GM12878 (cell line): Measurements from ENCODE around the gene ZNF124. TPM values are rescaled to one million over a fixed set of nuclear protein-coding genes. Genes with fewer than 3 reads are reported as not detected.

Experiments used
- ATAC-seq: fragments of 200-7000 bp; cut with Tn5 transposase; 3 replicates; pipeline ENCODE4 v1.9.1; 2020; ENCODE audit warnings: mild to moderate bottlenecking, moderate library complexity
- BruUV-seq: library from RNA; stranded (reverse); fragments of 400-500 nt; replicated peaks from 2 replicates; lab custom pipeline; 2021; lab: Mats Ljungman, UMichigan
- CTCF ChIA-PET: fragments of 300-600 bp; sonication (Branson Sonifier 250); formaldehyde crosslinking; extraction: SDS; loops from one replicate; lab custom pipeline; 2021; ENCODE audit warnings: inconsistent platforms; lab: Yijun Ruan, JAX
- POLR2A ChIA-PET: fragments of 350-600 bp; formaldehyde crosslinking; extraction: SDS; loops from one replicate; lab custom pipeline; 2021; ENCODE audit warnings: inconsistent platforms; lab: Charles Lee
- RAD21 ChIA-PET: fragments of 300-600 bp; sonication (Branson Sonifier 250); formaldehyde crosslinking; loops from one replicate; lab custom pipeline; 2023; ENCODE audit warnings: antibody characterized with exemption; ENCODE audit not compliant: unreplicated experiment; lab: Charles Lee
- SMC1A ChIA-PET: fragments of 300-600 bp; sonication (Branson Sonifier 250); formaldehyde crosslinking; loops from one replicate; lab custom pipeline; 2023; ENCODE audit not compliant: unreplicated experiment, uncharacterized antibody; lab: Charles Lee
- DNase-seq: peaks from one replicate; pipeline ENCODE4 v3.0.0-alpha.2; 2011; ENCODE audit warnings: low read depth, low spot score
- FAIRE-seq: peaks from 3 replicates; lab custom pipeline; 2011; peaks lifted over from hg19 to GRCh38; lab: Jason Lieb, UNC
- H2AFZ ChIP-seq: 2 replicates; pipeline ENCODE4 v1.6.0; 2011; ENCODE audit warnings: low read depth, low read length, control low read depth; ENCODE audit not compliant: control insufficient read depth
- H3K27ac ChIP-seq: 2 replicates; pipeline ENCODE4 v1.5.1; 2011; ENCODE audit warnings: control low read depth; ENCODE audit not compliant: control insufficient read depth, insufficient read depth
- H3K27me3 ChIP-seq, 2 experiments: replicated peaks in 1 of 2; 2 replicates each; pipeline versions ENCODE4 v1.6.0 to v1.6.1; 2011; ENCODE audit warnings: low read length in 1 of 2; ENCODE audit not compliant: control insufficient read depth in 2 of 2, insufficient read depth in 2 of 2
- H3K36me3 ChIP-seq, 2 experiments: 2 replicates each; pipeline ENCODE4 v1.5.1; 2011; ENCODE audit warnings: low read length in 1 of 2; ENCODE audit not compliant: control insufficient read depth in 2 of 2, insufficient read depth in 2 of 2
- H3K4me1 ChIP-seq: 2 replicates; pipeline ENCODE4 v1.6.1; 2011; ENCODE audit warnings: mild to moderate bottlenecking, low read length, moderate library complexity, mixed read lengths; ENCODE audit not compliant: control insufficient read depth, insufficient read depth
- H3K4me2 ChIP-seq: 2 replicates; pipeline ENCODE4 v1.6.0; 2011; ENCODE audit warnings: control low read depth; ENCODE audit not compliant: control insufficient read depth, insufficient read depth
- H3K4me3 ChIP-seq: fragments of 200-600 bp; sonication (generic); 2 replicates; pipeline ENCODE4 v1.5.1; 2016
- H3K79me2 ChIP-seq: 2 replicates; pipeline ENCODE4 v1.6.0; 2011; ENCODE audit warnings: low read length; ENCODE audit not compliant: control insufficient read depth, insufficient read depth
- H3K9ac ChIP-seq: 2 replicates; pipeline ENCODE4 v1.8.0; 2011; ENCODE audit warnings: low read length, control low read depth, mixed read lengths; ENCODE audit not compliant: control insufficient read depth, insufficient read depth
- H3K9me3 ChIP-seq: replicated peaks from 3 replicates; pipeline ENCODE4 v1.5.1; 2011; ENCODE audit warnings: mild to moderate bottlenecking, low read length; ENCODE audit not compliant: control insufficient read depth, insufficient read depth
- H4K20me1 ChIP-seq: 2 replicates; pipeline ENCODE4 v1.6.0; 2011; ENCODE audit not compliant: control insufficient read depth, insufficient read depth
- ASH2L ChIP-seq: fragments of 300-600, 200-600 bp; sonication (generic); IDR thresholded peaks from 2 replicates; pipeline ENCODE4 v1.6.1; 2017; ENCODE audit warnings: low read depth, mild to moderate bottlenecking, borderline replicate concordance
- PRDM15 ChIP-seq: fragments of 450-650 bp; formaldehyde crosslinking; IDR thresholded peaks from 2 replicates; pipeline ENCODE4 v1.4.0; 2020; ENCODE audit warnings: mild to moderate bottlenecking, moderate library complexity
- WGBS: methylation state at CpG from one replicate; pipeline ENCODE4 v1.1.6; 2016; ENCODE audit warnings: low lambda C conversion rate; ENCODE audit not compliant: insufficient replicate concordance, insufficient coverage; ENCODE audit errors: missing lambda C conversion rate; 5-methylcytosine and 5-hydroxymethylcytosine counted together
- in situ Hi-C: fragments of 300-500 bp; cut with MboI; formaldehyde crosslinking; loops from 9 replicates; pipeline ENCODE4 v1.14.3; 2018; ENCODE audit warnings: mixed read lengths
- intact Hi-C: fragments of 100-400 bp; cut with micrococcal nuclease; formaldehyde crosslinking; loops from one replicate; pipeline ENCODE4 v1.14.2; 2022; ENCODE audit not compliant: unreplicated experiment
- polyA plus RNA-seq, 11 experiments: library from polyadenylated mRNA; depleted of rRNA in 4 of 11; unstranded in 6 of 11; stranded (reverse) in 5 of 11; fragments of >200 nt; fragmentation: Nextera tagmentation in 4 of 11; fragmentation: Illumina TruSeq in 1 of 11; extraction: Ambion mirVana in 4 of 11; extraction: Trizol in 1 of 11; gene quantifications; 1 replicate in 1 of 11; 2 replicates in 10 of 11; pipeline versions ENCODE4 v1.2.1 to v1.2.3, GENCODE V29; 2011 to 2016; ENCODE audit warnings: inconsistent platforms in 2 of 11, missing spikeins in 2 of 11, low read depth in 1 of 11
- total RNA-seq, 4 experiments: library from RNA; depleted of rRNA in 3 of 4; stranded (reverse); fragments of >200 nt in 3 of 4; fragmentation: Illumina TruSeq in 1 of 4; extraction: Trizol in 1 of 4; gene quantifications; 2 replicates each; pipeline versions ENCODE4 v1.2.1 to v1.2.3, GENCODE V29; 2013 to 2021
- TF ChIP-seq, protein P1 (sequence below): IDR thresholded peaks from 2 replicates; pipeline ENCODE4 v1.6.1; 2011; ENCODE audit warnings: low read depth, mild to moderate bottlenecking, low read length, moderate library complexity, borderline replicate concordance; ENCODE audit errors: extremely low read depth

ZNF124 gene
- total and polyA plus RNA-seq, 10 of the 15 experiments (the other 5 are each of a cell fraction or from before 2014, with no cell fraction given), result 6.8 to 37.5 (median 12.5) TPM

- SMC1A ChIA-PET, result no interaction called here
- CTCF ChIA-PET, result interaction anchor here (0.5 kb wide), 1 partner anchor 60 kb away, joined by 3 read pairs; no protein-coding TSS in a partner anchor
- H3K27me3 ChIP-seq, result no peaks in the 10 kb centered on the region
- POLR2A ChIA-PET, result no interaction called here
- H3K4me2 ChIP-seq, result no peak overlapping the region
- H3K4me1 ChIP-seq, result no peaks in the 10 kb centered on the region
- no peaks in the 10 kb centered on the region for H4K20me1 ChIP-seq
- RAD21 ChIA-PET, result no interaction called here
- in situ Hi-C loops, result no loop called here
- H3K4me3 ChIP-seq, result no peak overlapping the region
- TF ChIP-seq, protein P1, sequence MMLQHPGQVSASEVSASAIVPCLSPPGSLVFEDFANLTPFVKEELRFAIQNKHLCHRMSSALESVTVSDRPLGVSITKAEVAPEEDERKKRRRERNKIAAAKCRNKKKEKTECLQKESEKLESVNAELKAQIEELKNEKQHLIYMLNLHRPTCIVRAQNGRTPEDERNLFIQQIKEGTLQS, result no peak
- TF ChIP-seq PRDM15 (no peak), ASH2L (no peak)
- no peaks in the 10 kb centered on the region for H3K36me3 ChIP-seq
- no peak overlapping the region for H3K9ac ChIP-seq
- 93% methylated on average over 19 of the region's 22 CpGs for WGBS
- intact Hi-C loops, result no loop called here
- no peaks in the 10 kb centered on the region for H3K79me2 ChIP-seq
- DNase-seq (no peak), ATAC-seq (peak; percentile 38), FAIRE-seq (no peak)
- BruUV-seq, result no TSS peak
- no peak overlapping the region for H2AFZ ChIP-seq
- no peak overlapping the region for H3K27ac ChIP-seq
- H3K9me3 ChIP-seq, result no peaks in the 10 kb centered on the region; the same call in 2 of the 3 replicates
Observed at GRCh38 chr1:247119600-247120407, 52.0 kb downstream of the ZNF124 start.
